Epithelial cell of esophagus (primary cell): Measurements from ENCODE around the gene TDRD10.

Experiments used
- DNase-seq: peaks from one replicate; pipeline ENCODE4 v3.0.0; 2010; ENCODE audit warnings: low read depth
- H3K4me3 ChIP-seq: 2 replicates; pipeline ENCODE4 v1.5.1; 2011; ENCODE audit warnings: mild to moderate bottlenecking, low read length, control low read depth
- TF ChIP-seq, protein P1 (sequence below): IDR thresholded peaks from 2 replicates; pipeline ENCODE4 v1.5.1; 2011; ENCODE audit warnings: low read depth, mild to moderate bottlenecking, low read length, control low read depth, inconsistent platforms; ENCODE audit not compliant: insufficient read depth; ENCODE audit errors: missing control alignments

The TDRD10 gene

DNA sequence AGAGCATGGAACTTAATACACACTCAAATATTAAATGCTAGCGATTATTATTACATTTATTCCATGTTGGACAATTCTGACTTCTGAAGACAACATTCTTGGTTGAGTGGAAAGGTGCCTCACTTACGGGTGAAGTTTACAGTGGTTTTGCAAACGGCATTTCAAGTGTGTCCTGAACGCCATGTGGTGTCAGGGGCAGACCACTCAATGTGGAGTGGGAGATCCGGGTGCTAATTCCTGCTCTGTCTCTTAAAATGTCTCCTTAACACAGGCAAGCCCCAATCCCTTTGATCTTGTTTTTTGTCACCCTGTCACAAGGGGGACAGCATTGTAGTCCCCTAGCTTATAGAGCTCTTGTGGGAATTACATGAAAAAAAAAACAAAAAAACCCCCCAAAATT lies 5.6 kb upstream of the TDRD10 start:
- no peak for DNase-seq
- TF ChIP-seq, protein P1, sequence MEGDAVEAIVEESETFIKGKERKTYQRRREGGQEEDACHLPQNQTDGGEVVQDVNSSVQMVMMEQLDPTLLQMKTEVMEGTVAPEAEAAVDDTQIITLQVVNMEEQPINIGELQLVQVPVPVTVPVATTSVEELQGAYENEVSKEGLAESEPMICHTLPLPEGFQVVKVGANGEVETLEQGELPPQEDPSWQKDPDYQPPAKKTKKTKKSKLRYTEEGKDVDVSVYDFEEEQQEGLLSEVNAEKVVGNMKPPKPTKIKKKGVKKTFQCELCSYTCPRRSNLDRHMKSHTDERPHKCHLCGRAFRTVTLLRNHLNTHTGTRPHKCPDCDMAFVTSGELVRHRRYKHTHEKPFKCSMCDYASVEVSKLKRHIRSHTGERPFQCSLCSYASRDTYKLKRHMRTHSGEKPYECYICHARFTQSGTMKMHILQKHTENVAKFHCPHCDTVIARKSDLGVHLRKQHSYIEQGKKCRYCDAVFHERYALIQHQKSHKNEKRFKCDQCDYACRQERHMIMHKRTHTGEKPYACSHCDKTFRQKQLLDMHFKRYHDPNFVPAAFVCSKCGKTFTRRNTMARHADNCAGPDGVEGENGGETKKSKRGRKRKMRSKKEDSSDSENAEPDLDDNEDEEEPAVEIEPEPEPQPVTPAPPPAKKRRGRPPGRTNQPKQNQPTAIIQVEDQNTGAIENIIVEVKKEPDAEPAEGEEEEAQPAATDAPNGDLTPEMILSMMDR: no peak
- H3K4me3 ChIP-seq: no peak overlapping the region

DNA sequence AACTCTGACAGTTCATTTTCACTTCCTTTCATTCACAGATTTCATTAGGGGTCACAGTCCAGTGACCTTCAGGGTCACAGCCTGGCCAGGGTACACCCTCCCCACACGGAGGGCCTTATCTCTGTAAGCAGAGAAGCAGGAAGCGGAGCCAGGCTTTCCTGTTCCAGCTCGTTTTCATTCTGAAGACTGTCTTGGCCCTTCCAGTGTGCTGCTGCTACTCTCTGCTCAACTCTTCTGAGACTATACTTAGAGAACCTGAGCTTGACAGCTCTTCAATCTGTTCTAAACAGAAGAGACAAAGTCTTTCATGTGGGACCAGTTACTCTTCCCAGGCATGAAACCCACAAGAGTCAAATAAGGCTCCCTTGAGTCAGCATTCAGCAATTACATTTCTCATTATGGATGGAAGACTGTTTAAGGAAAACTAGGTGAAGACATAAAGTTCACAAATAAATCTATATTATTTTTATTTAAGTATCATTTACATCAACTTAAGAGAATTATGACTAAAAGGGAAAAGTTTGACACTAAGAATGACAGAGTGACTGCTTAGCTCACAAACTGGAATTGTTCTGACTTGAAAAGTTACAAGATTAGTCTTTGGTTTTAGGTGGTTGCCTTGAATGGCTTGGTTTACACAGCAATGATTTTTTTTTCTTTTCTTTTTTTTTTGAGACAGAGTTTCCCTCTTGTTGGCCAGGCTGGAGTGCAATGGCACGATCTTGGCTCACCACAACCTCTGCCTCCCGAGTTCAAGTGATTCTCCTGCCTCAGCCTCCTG lies 4.8 kb upstream of the TDRD10 start:
- no peak for DNase-seq
- H3K4me3 ChIP-seq: no peak overlapping the region
- TF ChIP-seq, protein P1: no peak

DNA sequence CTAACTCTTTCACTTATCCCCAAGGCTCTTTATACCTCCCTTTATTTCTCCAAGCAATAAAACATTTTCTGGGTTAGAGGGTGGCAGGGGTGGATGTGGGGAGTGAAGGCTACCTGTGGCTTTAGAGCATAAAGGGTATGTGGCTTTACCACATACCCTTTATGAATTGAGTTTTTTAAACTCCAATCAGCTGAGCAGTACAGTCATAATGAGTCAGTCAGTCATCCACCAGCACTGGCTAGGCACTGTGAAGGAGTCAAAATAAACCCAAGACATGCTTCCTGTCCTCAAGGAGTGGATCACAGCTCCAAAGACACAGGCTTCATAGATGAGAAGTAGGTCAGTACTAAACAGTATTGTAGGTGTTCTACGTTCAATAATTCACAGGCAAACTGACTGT lies 2.6 kb upstream of the TDRD10 start:
- no peak for DNase-seq
- TF ChIP-seq, protein P1: no peak
- H3K4me3 ChIP-seq: no peak overlapping the region

DNA sequence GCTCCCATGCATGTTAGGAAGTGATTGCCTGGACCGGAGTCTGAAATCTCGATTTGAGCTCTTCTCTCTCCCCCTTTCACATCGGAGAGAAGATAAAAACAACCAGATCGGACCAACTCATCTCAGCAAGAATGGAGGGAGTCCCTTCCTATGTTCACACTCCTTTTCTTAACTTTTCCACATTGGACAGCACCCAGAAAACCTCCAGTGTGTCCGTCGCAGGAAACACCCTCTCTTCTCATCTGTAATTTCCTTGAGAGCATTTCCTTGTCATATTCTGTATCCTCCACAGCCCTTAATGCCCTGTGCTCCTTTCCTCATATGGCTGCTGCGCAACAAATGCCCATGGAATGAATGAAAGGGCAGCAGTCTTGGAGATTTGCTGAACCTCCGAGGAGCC lies 1.5 kb upstream of the TDRD10 start:
- TF ChIP-seq, protein P1: no peak
- no peak overlapping the region for H3K4me3 ChIP-seq
- DNase-seq: no peak

DNA sequence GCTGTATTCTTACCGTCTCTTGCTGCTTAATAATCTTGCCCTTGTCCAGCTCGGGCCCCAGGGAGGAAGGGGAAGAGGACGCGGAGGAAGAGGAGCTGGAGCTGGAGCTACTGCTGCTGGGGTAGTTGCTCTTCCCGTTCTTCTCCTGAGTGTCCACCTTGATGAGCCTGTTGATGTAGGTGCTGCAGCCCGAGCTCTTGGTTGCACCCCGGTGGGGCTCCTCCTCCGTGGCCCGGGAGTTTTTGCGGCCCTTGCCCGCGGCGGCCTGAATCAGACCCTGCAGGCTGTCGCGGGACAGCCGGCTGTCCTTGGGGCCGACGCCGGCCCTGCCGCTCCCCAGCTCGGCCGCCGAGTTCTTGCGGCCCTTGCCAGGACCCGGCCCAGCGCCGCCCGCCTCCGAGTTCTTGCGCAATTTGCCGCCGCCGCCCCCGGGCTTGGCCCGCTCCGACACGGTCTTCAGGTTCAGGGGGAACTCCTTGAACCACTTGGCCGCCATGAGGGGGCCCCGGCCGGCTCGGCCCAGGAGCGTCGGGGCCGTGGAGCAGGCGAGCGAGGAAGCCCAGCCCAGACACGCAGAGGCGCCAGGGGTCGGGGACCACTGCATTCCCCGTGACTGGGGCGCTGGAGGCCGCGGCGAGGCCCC lies 475 bp upstream of the TDRD10 start:
- TF ChIP-seq, protein P1: no peak
- no peak overlapping the region for H3K4me3 ChIP-seq
- DNase-seq: no peak

DNA sequence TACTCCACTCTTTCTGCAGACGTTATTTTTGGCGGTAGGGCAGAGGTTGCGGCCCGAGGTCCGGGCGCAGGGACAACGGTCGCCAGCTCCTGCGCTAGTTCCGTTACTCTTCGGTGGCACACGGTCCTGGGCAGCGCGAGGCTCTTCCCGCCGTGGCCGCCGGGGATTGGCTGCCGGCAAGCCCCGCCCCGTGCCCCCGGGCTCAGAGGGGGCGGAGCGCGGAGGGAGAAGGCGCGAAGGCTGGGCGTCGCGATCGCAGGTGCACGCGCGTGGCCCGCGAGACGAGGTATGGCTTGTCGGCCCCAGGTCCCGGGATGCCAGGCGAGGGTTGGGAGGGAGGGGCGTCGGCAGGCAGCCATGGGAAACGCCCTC lies 711 bp downstream of the TDRD10 start:
- DNase-seq: no peak
- TF ChIP-seq, protein P1: no peak
- no peak overlapping the region for H3K4me3 ChIP-seq
